ENCODE results near the gene MRAP2.
"Not testable (repeated sequence)": the region's sequence is repeated elsewhere in the genome, so short reads cannot be mapped to it uniquely, and the experiment has no call there.

MRAP2 gene

DNA sequence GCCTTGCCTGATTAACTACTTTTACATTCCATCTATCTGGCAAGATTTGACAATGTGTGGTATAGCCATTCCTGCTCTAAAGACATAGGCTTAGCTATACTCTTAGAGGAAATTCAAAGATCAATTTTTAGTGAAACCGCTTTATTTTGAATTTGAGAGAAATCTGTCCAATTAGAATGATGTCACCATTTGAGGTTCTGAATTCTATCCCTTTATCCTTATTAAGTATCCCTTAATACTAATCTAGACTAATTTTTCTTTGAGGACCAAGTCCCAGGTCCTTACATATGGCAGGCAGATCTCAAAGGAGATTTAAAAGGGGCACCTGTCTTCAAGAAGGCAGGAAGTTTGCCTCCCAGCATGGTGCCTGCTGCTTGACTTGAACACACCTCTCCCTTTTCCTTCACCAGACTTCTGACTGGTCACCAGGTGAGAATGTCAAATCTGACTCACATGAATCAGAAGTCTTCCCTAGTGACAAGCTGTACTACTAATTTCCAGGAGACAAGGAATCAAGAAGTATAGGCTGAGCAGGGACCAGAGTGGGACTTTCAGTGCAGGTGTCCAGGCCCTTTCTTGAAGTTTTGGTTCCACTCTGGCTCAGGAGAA is 15.0 kb upstream of the MRAP2 start:
- peaks cover 3% of the 10 kb centered on the region for H3K27me3 Mint-ChIP-seq (ENCODE audit: low read depth)
- no peak overlapping the region for H3K27ac Mint-ChIP-seq
- peaks cover 2% of the 10 kb centered on the region for H3K4me1 Mint-ChIP-seq (ENCODE audit: low read depth)
- no peaks in the 10 kb centered on the region for H3K36me3 Mint-ChIP-seq (ENCODE audit: low read depth)
- no peak for DNase-seq (ENCODE audit: low spot score)
- no peaks in the 10 kb centered on the region for H3K9me3 Mint-ChIP-seq
- no peak overlapping the region for H3K4me3 Mint-ChIP-seq

DNA sequence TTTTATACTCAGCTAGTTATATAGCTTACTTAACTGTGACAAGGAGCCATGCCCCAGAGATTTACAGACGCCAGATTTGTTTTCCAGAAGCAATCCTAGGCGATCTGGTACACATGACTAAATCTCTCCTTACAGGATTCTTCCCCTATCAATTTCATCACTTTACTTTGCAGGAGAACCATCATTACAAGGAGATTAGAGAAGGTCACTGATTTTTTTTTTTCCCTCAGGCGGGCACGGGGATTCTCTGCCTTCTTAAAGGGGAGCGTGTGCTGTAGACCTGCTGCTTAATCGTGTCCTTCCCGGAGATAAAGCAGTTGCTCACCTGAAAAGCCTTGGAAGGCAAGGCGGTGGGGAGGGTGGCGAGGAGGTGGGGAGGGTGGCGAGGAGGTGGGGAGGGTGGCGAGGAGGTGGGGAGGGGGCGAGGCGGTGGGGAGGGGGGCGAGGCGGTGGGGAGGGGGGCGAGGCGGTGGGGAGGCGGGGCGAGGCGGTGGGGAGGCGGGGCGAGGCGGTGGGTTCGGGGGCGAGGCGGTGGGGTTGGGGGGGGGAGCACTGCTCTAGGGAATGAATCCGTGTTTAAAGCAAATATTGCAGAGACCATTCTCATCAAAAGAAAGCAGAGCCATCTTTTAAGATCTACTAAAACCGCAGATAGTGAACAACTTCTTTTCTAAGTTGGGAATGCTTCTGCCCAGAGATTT is 14.3 kb upstream of the MRAP2 start:
- H3K27me3 Mint-ChIP-seq (ENCODE audit: low read depth) = peaks cover 3% of the 10 kb centered on the region
- peaks cover 2% of the 10 kb centered on the region for H3K4me1 Mint-ChIP-seq (ENCODE audit: low read depth)
- no peak for DNase-seq (ENCODE audit: low spot score)
- H3K27ac Mint-ChIP-seq = no peak overlapping the region
- no peak overlapping the region for H3K4me3 Mint-ChIP-seq
- no peaks in the 10 kb centered on the region for H3K36me3 Mint-ChIP-seq (ENCODE audit: low read depth)
- H3K9me3 Mint-ChIP-seq = no peaks in the 10 kb centered on the region

DNA sequence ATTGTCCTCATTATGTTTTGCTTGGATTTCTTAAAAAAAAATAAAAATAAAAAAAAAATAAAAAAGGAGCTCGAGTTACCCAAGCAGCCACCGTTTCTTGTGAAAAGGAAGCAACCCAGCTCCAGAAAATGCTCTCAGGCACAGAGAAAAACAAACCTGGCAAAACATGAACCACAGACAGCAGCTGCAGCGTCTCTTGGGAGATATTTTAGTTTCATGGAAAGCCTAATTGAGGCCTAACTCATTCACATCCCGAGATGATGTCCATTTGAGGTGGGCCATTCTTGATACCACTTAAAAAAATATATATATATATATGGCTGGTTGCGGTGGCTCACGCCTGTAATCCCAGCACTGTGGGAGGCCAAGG is 13.7 kb upstream of the MRAP2 start:
- Mint-ChIP-seq H3K4me1 (ENCODE audit: low read depth) (peaks cover 2% of the 10 kb centered on the region), H3K4me3 (no peak overlapping the region), H3K9me3 (no peaks in the 10 kb centered on the region), H3K36me3 (ENCODE audit: low read depth) (no peaks in the 10 kb centered on the region), H3K27ac (no peak overlapping the region), H3K27me3 (ENCODE audit: low read depth) (peaks cover 3% of the 10 kb centered on the region)
- DNase-seq (ENCODE audit: low spot score) = no peak

DNA sequence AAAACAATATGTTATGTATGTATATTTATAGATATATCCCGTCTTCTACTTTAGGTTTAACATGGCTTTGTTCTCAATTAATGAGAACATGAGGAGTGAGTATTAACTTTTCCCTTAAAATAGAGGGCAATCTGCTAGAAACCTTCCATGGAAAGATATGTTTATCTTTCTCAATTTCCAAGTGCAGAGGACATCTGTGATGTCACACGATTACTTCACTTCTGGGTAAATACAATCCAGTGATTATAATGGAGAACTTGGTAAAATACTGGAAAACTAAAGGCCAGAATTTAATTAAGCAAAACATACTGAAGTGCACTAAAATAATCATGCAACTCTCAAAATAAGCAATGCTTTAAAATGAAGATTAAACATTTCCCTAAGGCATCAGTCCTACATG is 11.9 kb upstream of the MRAP2 start:
- Mint-ChIP-seq H3K4me1 (ENCODE audit: low read depth) (peaks cover 2% of the 10 kb centered on the region), H3K27ac (no peak overlapping the region), H3K9me3 (peaks cover 6% of the 10 kb centered on the region), H3K36me3 (ENCODE audit: low read depth) (no peaks in the 10 kb centered on the region), H3K27me3 (ENCODE audit: low read depth) (peaks cover 3% of the 10 kb centered on the region), H3K4me3 (no peak overlapping the region)
- DNase-seq (ENCODE audit: low spot score) = no peak

DNA sequence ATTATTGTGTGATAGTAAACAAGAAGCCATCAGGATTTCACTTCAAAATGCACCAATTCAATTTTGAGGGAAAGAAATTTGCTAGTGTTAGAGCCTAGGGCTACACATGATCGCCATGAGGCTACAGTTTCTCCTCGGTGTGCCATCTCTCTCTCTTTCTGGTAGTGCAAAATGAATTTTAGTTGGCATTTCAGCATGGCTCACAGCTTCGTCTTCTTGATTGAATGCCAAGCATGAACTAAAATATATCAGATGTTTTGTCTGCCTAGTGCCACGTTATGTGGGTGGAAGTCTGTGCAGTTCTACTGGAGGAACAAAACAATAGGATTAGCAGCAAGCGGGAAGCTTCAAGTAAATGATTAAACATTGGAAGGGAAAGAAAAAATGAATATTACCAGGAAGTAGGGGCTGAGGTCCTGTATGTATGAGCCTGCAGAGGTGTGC is 6.8 kb upstream of the MRAP2 start:
- H3K4me1 Mint-ChIP-seq (ENCODE audit: low read depth) = no peaks in the 10 kb centered on the region
- no peak overlapping the region for H3K4me3 Mint-ChIP-seq
- peaks cover 9% of the 10 kb centered on the region for H3K27me3 Mint-ChIP-seq (ENCODE audit: low read depth)
- DNase-seq (ENCODE audit: low spot score) = no peak
- peaks cover 6% of the 10 kb centered on the region for H3K9me3 Mint-ChIP-seq
- no peak overlapping the region for H3K27ac Mint-ChIP-seq
- H3K36me3 Mint-ChIP-seq (ENCODE audit: low read depth) = no peaks in the 10 kb centered on the region

DNA sequence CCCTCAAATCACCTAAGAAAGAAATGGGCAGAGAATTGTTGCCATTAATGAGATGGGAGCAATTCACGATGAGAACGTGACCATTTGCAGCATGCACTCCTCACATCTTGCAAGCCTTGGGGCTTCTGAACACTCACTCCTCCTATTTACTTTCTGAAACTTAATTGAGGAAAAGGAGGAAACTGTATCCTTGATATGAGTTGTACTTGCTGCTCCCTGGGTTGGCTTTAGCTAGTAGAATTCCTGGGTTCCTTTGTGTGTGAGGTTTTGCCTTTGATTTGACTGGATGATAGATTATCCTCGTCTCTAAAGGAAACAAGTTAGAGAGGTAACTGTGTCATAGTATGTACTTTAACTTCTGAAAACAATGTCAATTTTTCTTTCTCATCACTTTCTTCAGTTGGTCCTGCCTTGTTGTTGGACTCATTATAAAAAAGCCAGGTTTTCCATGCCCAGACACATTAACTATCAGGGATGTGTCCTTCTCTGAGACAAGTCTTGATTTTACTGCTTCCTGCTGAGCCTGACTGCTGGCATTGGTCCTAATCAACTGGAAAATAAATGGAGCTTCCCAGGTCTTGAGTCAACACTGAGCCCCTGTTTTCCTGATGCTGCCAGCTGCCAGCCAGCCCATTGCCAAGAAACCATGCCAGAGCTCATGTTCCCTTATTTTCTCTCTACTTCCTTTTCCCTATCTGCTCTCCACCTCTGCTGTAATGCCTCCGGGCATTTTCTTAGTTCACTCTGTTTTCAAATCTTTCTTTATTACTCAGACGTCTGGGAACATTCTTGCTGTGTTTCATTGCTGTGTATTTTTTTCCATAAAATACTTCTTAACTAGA is 6.0 kb upstream of the MRAP2 start:
- no peak overlapping the region for H3K27ac Mint-ChIP-seq
- H3K9me3 Mint-ChIP-seq = peaks cover 6% of the 10 kb centered on the region
- no peaks in the 10 kb centered on the region for H3K36me3 Mint-ChIP-seq (ENCODE audit: low read depth)
- peaks cover 15% of the 10 kb centered on the region for H3K27me3 Mint-ChIP-seq (ENCODE audit: low read depth)
- no peaks in the 10 kb centered on the region for H3K4me1 Mint-ChIP-seq (ENCODE audit: low read depth)
- H3K4me3 Mint-ChIP-seq = no peak overlapping the region
- DNase-seq (ENCODE audit: low spot score) = no peak

DNA sequence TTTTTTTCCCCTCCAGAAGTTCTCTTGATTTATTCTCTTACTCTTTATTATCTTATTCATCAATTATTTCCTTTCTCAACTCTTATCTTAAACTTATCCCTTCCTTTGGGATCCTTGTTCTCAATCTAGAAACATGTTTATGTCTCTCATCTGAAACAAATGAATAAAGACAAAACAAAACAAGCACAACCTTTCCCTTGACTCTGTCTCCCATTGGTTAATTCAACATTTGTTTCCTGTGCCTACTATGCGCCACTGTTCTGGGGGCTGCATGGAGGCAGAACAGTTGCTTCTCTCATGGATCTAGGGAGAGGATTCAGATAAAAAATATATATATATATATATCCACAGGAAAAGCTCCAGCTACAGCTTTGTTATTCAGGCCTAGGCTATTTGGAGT is 5.2 kb upstream of the MRAP2 start:
- H3K36me3 Mint-ChIP-seq (ENCODE audit: low read depth) = no peaks in the 10 kb centered on the region
- DNase-seq (ENCODE audit: low spot score) = no peak
- no peak overlapping the region for H3K4me3 Mint-ChIP-seq
- H3K27ac Mint-ChIP-seq = no peak overlapping the region
- peaks cover 23% of the 10 kb centered on the region for H3K27me3 Mint-ChIP-seq (ENCODE audit: low read depth)
- peaks cover 6% of the 10 kb centered on the region for H3K9me3 Mint-ChIP-seq
- H3K4me1 Mint-ChIP-seq (ENCODE audit: low read depth) = no peaks in the 10 kb centered on the region

DNA sequence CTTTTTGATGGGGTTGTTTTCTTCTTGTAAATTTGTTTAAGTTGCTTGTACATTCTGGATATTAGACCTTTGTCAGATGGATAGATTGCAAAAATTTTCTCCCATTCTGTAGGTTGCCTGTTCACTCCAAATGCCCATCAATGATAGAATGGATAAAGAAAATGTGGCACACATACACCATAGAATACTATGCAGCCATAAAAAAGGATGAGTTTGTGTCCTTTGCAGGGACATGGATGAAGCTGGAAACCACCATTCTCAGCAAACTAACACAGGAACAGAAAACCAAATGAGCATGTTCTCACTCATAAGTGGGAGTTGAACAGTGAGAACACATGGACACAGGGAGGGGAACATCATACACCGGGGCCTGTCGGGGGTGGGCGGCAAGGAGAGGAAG is 1.6 kb upstream of the MRAP2 start:
- H3K27me3 Mint-ChIP-seq (ENCODE audit: low read depth) = peaks cover 42% of the 10 kb centered on the region
- DNase-seq (ENCODE audit: low spot score); H3K36me3 Mint-ChIP-seq (ENCODE audit: low read depth); H3K4me1 Mint-ChIP-seq (ENCODE audit: low read depth); H3K9me3 Mint-ChIP-seq; H3K27ac Mint-ChIP-seq; H3K4me3 Mint-ChIP-seq: not testable (repeated sequence)

DNA sequence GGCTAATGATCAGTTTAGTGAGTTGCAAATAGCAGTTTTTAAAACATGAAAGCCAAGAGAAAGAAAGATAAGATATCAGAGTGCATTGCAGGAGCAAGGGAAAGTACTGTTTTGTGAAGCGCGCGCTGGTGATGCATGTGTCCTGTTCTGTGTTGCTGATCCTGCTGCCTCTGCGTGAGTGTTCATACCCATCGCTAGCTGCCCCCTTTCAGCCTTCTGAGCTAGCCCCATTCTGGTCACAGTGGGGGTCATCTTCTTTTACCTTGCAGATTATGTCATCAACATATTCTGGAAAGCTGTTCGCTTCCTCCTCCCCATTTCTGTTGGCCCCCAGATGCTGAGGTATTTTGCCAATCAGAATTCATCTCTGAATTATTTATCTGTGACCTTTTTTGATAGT is 1.9 kb downstream of the MRAP2 start:
- peaks cover 42% of the 10 kb centered on the region for H3K27me3 Mint-ChIP-seq (ENCODE audit: low read depth)
- no peak overlapping the region for H3K4me3 Mint-ChIP-seq
- no peaks in the 10 kb centered on the region for H3K9me3 Mint-ChIP-seq
- peaks cover 5% of the 10 kb centered on the region for H3K4me1 Mint-ChIP-seq (ENCODE audit: low read depth)
- H3K36me3 Mint-ChIP-seq (ENCODE audit: low read depth) = no peaks in the 10 kb centered on the region
- no peak for DNase-seq (ENCODE audit: low spot score)
- H3K27ac Mint-ChIP-seq = no peak overlapping the region

DNA sequence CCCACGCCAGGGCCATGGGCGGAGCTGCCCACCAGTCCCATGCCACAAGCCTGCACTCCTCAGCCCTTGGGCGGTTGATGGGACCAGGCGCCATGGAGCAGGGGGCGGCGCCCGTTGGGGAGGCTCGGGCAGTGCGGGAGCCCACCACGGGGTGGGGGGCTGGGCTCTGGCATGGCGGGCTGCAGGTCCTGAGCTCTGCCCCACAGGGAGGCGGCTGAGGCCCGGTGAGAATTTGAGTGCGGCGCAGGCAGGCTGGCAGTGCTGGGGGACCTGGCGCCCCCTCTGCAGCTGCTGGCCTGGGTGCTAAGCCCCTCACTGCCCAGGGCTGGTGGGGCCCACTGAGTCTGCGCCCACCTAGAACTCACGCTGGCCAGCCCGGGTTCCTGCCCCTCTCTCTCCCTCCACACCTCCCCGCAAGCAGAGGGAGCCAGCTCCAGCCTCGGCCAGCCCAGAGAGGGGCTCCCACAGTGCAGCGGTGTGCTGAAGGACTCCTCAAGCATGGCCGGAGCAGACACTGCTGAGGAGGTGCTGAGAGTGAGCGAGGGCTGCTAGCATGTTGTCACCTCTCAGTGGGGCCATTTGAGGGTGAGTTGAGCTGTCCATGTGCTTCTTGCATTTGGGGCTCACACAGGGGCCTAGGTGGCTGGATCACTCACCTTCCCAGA is 4.0 kb downstream of the MRAP2 start:
- Mint-ChIP-seq H3K36me3 (ENCODE audit: low read depth) (no peaks in the 10 kb centered on the region), H3K4me3 (no peak overlapping the region), H3K27me3 (ENCODE audit: low read depth) (peaks cover 27% of the 10 kb centered on the region), H3K9me3 (no peaks in the 10 kb centered on the region), H3K27ac (no peak overlapping the region), H3K4me1 (ENCODE audit: low read depth) (peaks cover 5% of the 10 kb centered on the region)
- DNase-seq (ENCODE audit: low spot score) = no peak

DNA sequence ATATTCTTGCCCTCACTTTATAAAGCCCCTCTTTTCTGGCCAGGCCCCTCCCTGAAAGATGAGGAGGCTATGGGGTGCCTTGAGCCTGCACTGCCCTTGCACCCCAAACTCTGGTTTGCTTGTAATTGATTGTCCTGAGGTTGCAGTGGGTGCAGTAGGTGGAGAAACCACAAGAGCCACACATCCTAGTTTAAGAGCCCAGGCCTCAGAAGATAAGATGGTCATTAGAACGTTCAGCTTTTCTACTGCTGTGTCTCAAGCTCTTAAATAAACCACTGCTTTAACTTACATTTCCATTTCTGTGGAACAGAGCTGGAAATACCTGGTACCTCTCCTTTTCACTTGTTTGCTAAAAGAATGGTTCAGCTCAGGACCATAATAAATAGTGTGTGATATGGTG is 9.0 kb downstream of the MRAP2 start:
- peaks cover 2% of the 10 kb centered on the region for H3K27me3 Mint-ChIP-seq (ENCODE audit: low read depth)
- H3K4me3 Mint-ChIP-seq = no peak overlapping the region
- H3K27ac Mint-ChIP-seq = no peak overlapping the region
- no peaks in the 10 kb centered on the region for H3K4me1 Mint-ChIP-seq (ENCODE audit: low read depth)
- no peaks in the 10 kb centered on the region for H3K9me3 Mint-ChIP-seq
- DNase-seq (ENCODE audit: low spot score) = no peak
- no peaks in the 10 kb centered on the region for H3K36me3 Mint-ChIP-seq (ENCODE audit: low read depth)

DNA sequence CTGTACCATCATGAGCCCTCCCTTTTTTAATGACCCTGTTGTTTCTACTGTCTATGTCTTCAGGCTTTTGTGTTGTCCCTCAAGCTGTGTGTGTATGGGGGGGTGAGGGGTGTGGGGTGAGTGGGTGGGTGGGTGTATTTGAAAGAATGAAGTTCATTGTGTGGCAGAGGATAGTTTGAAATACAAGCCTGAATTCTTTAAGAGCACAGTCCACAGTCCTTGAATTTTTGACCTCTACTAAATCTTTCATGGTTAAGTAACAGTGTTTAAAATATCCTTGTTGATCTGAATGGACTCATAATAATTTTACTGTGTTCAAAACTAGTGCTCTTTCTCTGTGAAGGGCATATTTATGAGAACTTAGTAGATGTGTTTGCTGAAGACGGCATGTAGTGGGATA is 10.0 kb downstream of the MRAP2 start:
- peaks cover 2% of the 10 kb centered on the region for H3K27me3 Mint-ChIP-seq (ENCODE audit: low read depth)

DNA sequence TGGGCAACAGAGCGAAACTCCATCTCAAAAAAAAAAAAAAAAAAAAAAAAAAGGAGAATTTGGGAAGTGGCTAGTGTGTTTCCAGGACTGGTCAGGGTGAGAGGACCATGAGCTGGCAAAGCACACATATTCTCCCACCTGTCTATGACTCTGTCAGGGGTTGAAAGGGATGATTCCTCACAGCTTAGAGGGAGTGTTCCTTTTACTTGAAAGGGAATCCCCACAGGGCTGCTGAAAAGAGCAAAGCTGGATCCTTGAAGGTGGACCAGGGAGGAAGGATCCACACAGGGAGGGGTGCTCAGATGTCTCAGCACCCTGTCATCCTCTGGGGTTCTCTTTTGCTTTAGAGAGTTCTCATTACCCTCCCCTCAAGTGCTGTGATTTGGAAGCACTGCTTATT is 13.2 kb downstream of the MRAP2 start:
- Mint-ChIP-seq H3K27me3 (ENCODE audit: low read depth) (peaks cover 2% of the 10 kb centered on the region), H3K4me3 (no peak overlapping the region)

More for the DNA sequence above, 10.0 kb downstream of the MRAP2 start:
- DNase-seq (ENCODE audit: low spot score) = no peak
- Mint-ChIP-seq H3K4me3 (no peak overlapping the region), H3K36me3 (ENCODE audit: low read depth) (no peaks in the 10 kb centered on the region), H3K27ac (no peak overlapping the region), H3K9me3 (no peaks in the 10 kb centered on the region), H3K4me1 (ENCODE audit: low read depth) (no peaks in the 10 kb centered on the region)

DNA sequence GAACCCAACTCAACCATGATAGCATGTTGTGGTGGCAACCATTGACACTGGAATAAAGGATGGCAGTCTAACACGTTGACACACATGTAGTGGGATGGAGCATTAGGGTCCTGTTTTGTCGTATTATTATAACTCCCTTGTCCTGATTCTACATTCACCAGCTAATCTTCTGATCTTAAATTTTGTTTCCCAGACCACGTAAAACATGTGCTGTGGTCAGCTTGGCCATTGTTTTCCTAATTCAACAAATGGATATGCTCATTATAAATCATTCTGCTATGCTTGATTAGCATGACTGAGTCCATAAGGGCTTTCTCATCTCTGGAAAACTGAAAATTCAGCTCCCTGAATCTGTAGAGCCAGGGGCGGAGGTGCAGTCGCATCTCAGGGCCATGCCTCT is 15.0 kb downstream of the MRAP2 start:
- no peaks in the 10 kb centered on the region for H3K36me3 Mint-ChIP-seq (ENCODE audit: low read depth)
- H3K27me3 Mint-ChIP-seq (ENCODE audit: low read depth) = peaks cover 2% of the 10 kb centered on the region
- no peaks in the 10 kb centered on the region for H3K9me3 Mint-ChIP-seq
- H3K27ac Mint-ChIP-seq = no peak overlapping the region
- H3K4me3 Mint-ChIP-seq = no peak overlapping the region
- no peaks in the 10 kb centered on the region for H3K4me1 Mint-ChIP-seq (ENCODE audit: low read depth)
- no peak for DNase-seq (ENCODE audit: low spot score)

More for the DNA sequence above, 13.2 kb downstream of the MRAP2 start:
- H3K4me1 Mint-ChIP-seq (ENCODE audit: low read depth) = no peaks in the 10 kb centered on the region
- no peak overlapping the region for H3K27ac Mint-ChIP-seq
- DNase-seq (ENCODE audit: low spot score) = no peak
- no peaks in the 10 kb centered on the region for H3K36me3 Mint-ChIP-seq (ENCODE audit: low read depth)
- H3K9me3 Mint-ChIP-seq = no peaks in the 10 kb centered on the region
